Spleen (tissue), 11 donors: ENCODE data around the gene GLTP. TPM values are rescaled to one million over a fixed set of nuclear protein-coding genes. Genes with fewer than 3 reads are reported as not detected.
A peak's percentile ranks its signal among the peaks of the same experiment; 100 is the strongest.
"Not testable (repeated sequence)": the region's sequence is repeated elsewhere in the genome, so short reads cannot be mapped to it uniquely, and the experiment has no call there.

Experiments used
- DNase-seq: peaks from one replicate; pipeline ENCODE4 v3.0.0-alpha.2; 2020
- H3K27ac ChIP-seq, 8 donors: fragments of 200-600 bp; sonication (generic) in 7 of 8; 1 replicate in 4 of 8; 2 replicates in 4 of 8; pipeline versions ENCODE4 v1.5.0 to v1.8.0; 2016 to 2021; ENCODE audit warnings: inconsistent platforms in 4 of 8, mild to moderate bottlenecking in 4 of 8, moderate library complexity in 1 of 8
- H3K27me3 ChIP-seq, 7 donors: fragments of 200-600 bp; sonication (generic) in 6 of 7; replicated peaks in 1 of 7; 1 replicate in 4 of 7; 2 replicates in 3 of 7; pipeline versions ENCODE4 v1.5.0 to v1.8.0; 2016 to 2021; ENCODE audit warnings: inconsistent platforms in 3 of 7, mild to moderate bottlenecking in 1 of 7
- H3K36me3 ChIP-seq, 6 donors: fragments of 200-600 bp; sonication (generic) in 5 of 6; 1 replicate in 4 of 6; 2 replicates in 2 of 6; pipeline versions ENCODE4 v1.5.0 to v1.8.0; 2016 to 2021; ENCODE audit warnings: inconsistent platforms in 2 of 6
- H3K4me1 ChIP-seq, 6 donors: fragments of 200-600 bp; sonication (generic) in 5 of 6; 1 replicate in 3 of 6; 2 replicates in 3 of 6; pipeline versions ENCODE4 v1.5.0 to v1.8.0; 2016 to 2021; ENCODE audit warnings: inconsistent platforms in 3 of 6
- H3K4me3 ChIP-seq, 8 donors: fragments of 200-600 bp; sonication (generic) in 7 of 8; 1 replicate in 4 of 8; 2 replicates in 4 of 8; pipeline versions ENCODE4 v1.5.0 to v1.8.0; 2016 to 2021; ENCODE audit warnings: inconsistent platforms in 4 of 8, mild to moderate bottlenecking in 4 of 8, moderate library complexity in 2 of 8
- H3K9me3 ChIP-seq, 8 donors: fragments of 200-600 bp; sonication (generic) in 7 of 8; 1 replicate in 4 of 8; 2 replicates in 4 of 8; pipeline versions ENCODE4 v1.5.0 to v1.8.0; 2016 to 2021; ENCODE audit warnings: inconsistent platforms in 4 of 8
- CTCF ChIP-seq, 11 experiments: fragments of 200-600 bp in 7 of 11; fragments of 450-650 bp in 4 of 11; sonication (generic) in 4 of 11; IDR thresholded peaks in 8 of 11; conservative IDR thresholded peaks in 3 of 11; 1 replicate in 7 of 11; 2 replicates in 4 of 11; pipeline versions ENCODE4 v1.4.0 to v1.8.0; 2016 to 2021; ENCODE audit warnings: antibody characterized with exemption in 11 of 11, inconsistent platforms in 4 of 11, mild to moderate bottlenecking in 1 of 11
- POLR2A ChIP-seq, 3 donors: fragments of 450-650 bp; IDR thresholded peaks; one replicate each; pipeline ENCODE4 v1.5.1; 2017; ENCODE audit warnings: antibody characterized with exemption in 3 of 3, mild to moderate bottlenecking in 1 of 3
- POLR2AphosphoS5 ChIP-seq, 3 donors: sonication (generic); formaldehyde crosslinking; IDR thresholded peaks; one replicate each; pipeline ENCODE4 v1.5.1; 2017; ENCODE audit warnings: antibody characterized with exemption in 3 of 3
- WGBS, 5 donors: extraction: QIAGEN DNeasy Blood & Tissue Kit in 3 of 5; methylation state at CpG; one replicate each; pipeline versions ENCODE4 v1.1.5 to v1.1.7; 2013 to 2018; 5-methylcytosine and 5-hydroxymethylcytosine counted together
- intact Hi-C: fragments of 100-400 bp; cut with DNase I; formaldehyde crosslinking; loops from one replicate; pipeline ENCODE4 v1.15.0; 2023; ENCODE audit warnings: low total_unique reads
- polyA plus RNA-seq, 3 donors: library from polyadenylated mRNA; stranded (reverse); fragments of 200-250 nt; gene quantifications; one replicate each; pipeline ENCODE4 v1.2.1, GENCODE V29; 2013
- total RNA-seq, 7 donors: library from RNA; depleted of rRNA in 3 of 7; stranded (reverse); fragments of >200 nt in 3 of 7; fragmentation: NEBNext Ultra II Directional in 4 of 7; extraction: Animal tissue kit (Norgen Biotek cat#: 25700) in 4 of 7; gene quantifications; one replicate each; pipeline versions ENCODE4 v1.1.0 to v1.2.1, GENCODE V29; 2016 to 2021
- donor health status: healthy with polysubstance abuse.
- donor health status: DM: no; HTN: no; CAD: no; lungs with moderate emphysema.
- donor health status: DM: no; HTN: no; CAD: no.
- donor health status: Bipolar disorder and iron deficiency.
- donor health status: healthy.
- donor health status: DM: no; HTN: no; CAD: no.
- donor health status: DM: yes; HTN: yes; CAD: no.

GLTP gene
- total and polyA plus RNA-seq, 10 donors, result 25.6 to 45.5 (median 31.8) TPM

GRCh38 chr12:109861689-109862314, 18.5 kb downstream of the GLTP start:
- TF ChIP-seq POLR2AphosphoS5 (IDR thresholded peaks at IDR 0.05) (peak in 1 of 3 donors; percentile 25), POLR2A (IDR thresholded peaks at IDR 0.05) (no peak)
- no peak for DNase-seq
- Histone ChIP-seq H3K27ac (no peak overlapping the region), H3K9me3 (no peaks in the 10 kb centered on the region), H3K36me3 (peaks cover 0 to 47% (median 26%) of the 10 kb centered on the region in 6 donors), H3K4me1 (peaks cover 7 to 44% (median 21%) of the 10 kb centered on the region in 6 donors), H3K4me3 (no peak overlapping the region), H3K27me3 (no peaks in the 10 kb centered on the region)
- 77 to 86% (median 83%) methylated on average over 14 to 17 of the region's 17 CpGs for whole genome bisulfite sequencing, 5 donors
- intact Hi-C loops, result no loop called here

- no peak for DNase-seq
- Histone ChIP-seq H3K9me3 (no peaks in the 10 kb centered on the region), H3K27ac (no peak overlapping the region), H3K4me3 (no peak overlapping the region), H3K27me3 (no peaks in the 10 kb centered on the region), H3K36me3 (peaks cover 0 to 56% (median 34%) of the 10 kb centered on the region in 6 donors), H3K4me1 (peaks cover 7 to 43% (median 21%) of the 10 kb centered on the region in 6 donors)
- intact Hi-C loops, result no loop called here
- TF ChIP-seq POLR2AphosphoS5 (IDR thresholded peaks at IDR 0.05), result no peak
- TF ChIP-seq POLR2A (IDR thresholded peaks at IDR 0.05), result no peak
- 94 to 96% (median 95%) methylated on average over 5 of the region's 5 CpGs for WGBS, 5 donors
Measured at GRCh38 chr12:109860977-109861376, 19.4 kb downstream of the GLTP start.

GRCh38 chr12:109858764-109859163, 21.6 kb downstream of the GLTP start:
- H3K4me1 ChIP-seq, result peaks cover 0 to 22% (median 3%) of the 10 kb centered on the region in 6 donors
- TF ChIP-seq CTCF (IDR thresholded peaks at IDR 0.05 in 8 of 11, conservative IDR thresholded peaks at IDR 0.05 in 3 of 11) (no peak), POLR2A (IDR thresholded peaks at IDR 0.05) (no peak), POLR2AphosphoS5 (IDR thresholded peaks at IDR 0.05) (no peak)
- H3K9me3 ChIP-seq, result no peaks in the 10 kb centered on the region
- no peaks in the 10 kb centered on the region for H3K27me3 ChIP-seq
- WGBS, 5 donors, result 85 to 87% (median 86%) methylated on average over 5 of the region's 5 CpGs
- no peak for DNase-seq
- H3K36me3 ChIP-seq, result peaks cover 0 to 78% (median 53%) of the 10 kb centered on the region in 6 donors
- intact Hi-C loops, result no loop called here
- no peak overlapping the region for H3K4me3 ChIP-seq
- peak overlapping the region in 1 of 8 donors; percentile 6 for H3K27ac ChIP-seq

- intact Hi-C loops, result no loop called here
- Histone ChIP-seq H3K27ac (no peak overlapping the region), H3K27me3 (no peaks in the 10 kb centered on the region), H3K4me1 (peaks cover 0 to 20% (median 0%) of the 10 kb centered on the region in 6 donors), H3K36me3 (peaks cover 0 to 83% (median 54%) of the 10 kb centered on the region in 6 donors), H3K4me3 (no peak overlapping the region), H3K9me3 (no peaks in the 10 kb centered on the region)
- WGBS, 5 donors, result 95 to 100% (median 96%) methylated on average over 6 of the region's 6 CpGs
- no peak for DNase-seq
- TF ChIP-seq POLR2AphosphoS5 (IDR thresholded peaks at IDR 0.05) (no peak), POLR2A (IDR thresholded peaks at IDR 0.05) (no peak), CTCF (IDR thresholded peaks at IDR 0.05 in 8 of 11, conservative IDR thresholded peaks at IDR 0.05 in 3 of 11) (no peak)
Measured at GRCh38 chr12:109857715-109858114, 22.6 kb downstream of the GLTP start.

GRCh38 chr12:109855377-109855776, 25.0 kb downstream of the GLTP start:
- DNase-seq, result no peak
- Histone ChIP-seq H3K4me3 (no peak overlapping the region), H3K27ac (no peak overlapping the region), H3K4me1 (peaks cover 0 to 11% (median 0%) of the 10 kb centered on the region in 6 donors), H3K9me3 (no peaks in the 10 kb centered on the region), H3K36me3 (peaks cover 0 to 86% (median 56%) of the 10 kb centered on the region in 6 donors), H3K27me3 (no peaks in the 10 kb centered on the region)
- 92 to 99% (median 94%) methylated on average over 14 of the region's 14 CpGs for WGBS, 5 donors
- TF ChIP-seq POLR2A (IDR thresholded peaks at IDR 0.05) (no peak), POLR2AphosphoS5 (IDR thresholded peaks at IDR 0.05) (no peak), CTCF (IDR thresholded peaks at IDR 0.05 in 8 of 11, conservative IDR thresholded peaks at IDR 0.05 in 3 of 11) (no peak)
- intact Hi-C loops, result no loop called here

- H3K27ac ChIP-seq, H3K9me3 ChIP-seq, DNase-seq, H3K4me3 ChIP-seq, H3K27me3 ChIP-seq: not testable (repeated sequence)
- Histone ChIP-seq H3K4me1 (peaks cover under 1 to 43% (median 10%) of the 10 kb centered on the region in 6 donors), H3K36me3 (peaks cover 0 to 47% (median 30%) of the 10 kb centered on the region in 6 donors)
- 77 to 91% (median 83%) methylated on average over 6 of the region's 6 CpGs for WGBS, 5 donors
- intact Hi-C loops, result loop anchor here (5.0 kb wide), 1 partner anchor 77 kb away; no protein-coding TSS in a partner anchor
Measured at GRCh38 chr12:109850518-109850917, 29.8 kb downstream of the GLTP start.
